Stimulated activated effector memory CD8-positive, alpha-beta T cell treated with anti-CD3 and anti-CD28 coated beads, Interleukin-12 subunit alpha, Interleukin-12 subunit beta, amount 100 ng/mL, for 72 hours (primary cell): ENCODE data around the gene ACTA2.

ENCODE experiments used
- ATAC-seq: fragments of 150-1000 bp; cut with Tn5 transposase; 2 replicates; pipeline ENCODE4 v1.10.0; 2021
- DNase-seq, 2 donors: peaks; one replicate each; pipeline ENCODE4 v3.0.0; 2021 to 2022; ENCODE audit warnings: low spot score in 2 of 2
- H3K27ac Mint-ChIP-seq: one replicate; pipeline ENCODE4 v1.8.0; 2022; ENCODE audit warnings: mild to moderate bottlenecking, mixed read lengths
- H3K36me3 Mint-ChIP-seq: one replicate; pipeline ENCODE4 v1.8.0; 2022; ENCODE audit warnings: mild to moderate bottlenecking, mixed read lengths
- H3K4me1 Mint-ChIP-seq: one replicate; pipeline ENCODE4 v1.8.0; 2022; ENCODE audit warnings: mixed read lengths
- H3K4me3 Mint-ChIP-seq: one replicate; pipeline ENCODE4 v1.8.0; 2022; ENCODE audit warnings: mild to moderate bottlenecking, mixed read lengths
- H3K9me3 Mint-ChIP-seq: one replicate; pipeline ENCODE4 v1.8.0; 2022; ENCODE audit warnings: mixed read lengths

Gene ACTA2

GRCh38 chr10:88987243-88987725 lies 34.7 kb upstream of the ACTA2 start:
- Mint-ChIP-seq H3K9me3 (peaks cover 3% of the 10 kb centered on the region), H3K4me1 (peaks cover 62% of the 10 kb centered on the region), H3K36me3 (peaks cover 45% of the 10 kb centered on the region), H3K27ac (peak overlapping the region; percentile 9), H3K4me3 (peak overlapping the region; percentile 94)
- no peak for DNase-seq
- ATAC-seq = peak; percentile 35

- H3K4me1 Mint-ChIP-seq = peaks cover 62% of the 10 kb centered on the region
- peaks cover 3% of the 10 kb centered on the region for H3K9me3 Mint-ChIP-seq
- no peak overlapping the region for H3K4me3 Mint-ChIP-seq
- ATAC-seq (no peak), DNase-seq (no peak)
- no peak overlapping the region for H3K27ac Mint-ChIP-seq
- H3K36me3 Mint-ChIP-seq = peaks cover 43% of the 10 kb centered on the region
These were observed 34.1 kb upstream of the ACTA2 start for GRCh38 chr10:88986549-88987242.

GRCh38 chr10:88984525-88984924 lies 32.0 kb upstream of the ACTA2 start:
- H3K36me3 Mint-ChIP-seq = peaks cover 29% of the 10 kb centered on the region
- DNase-seq (no peak), ATAC-seq (peak; percentile 84)
- H3K9me3 Mint-ChIP-seq = peaks cover 3% of the 10 kb centered on the region
- no peak overlapping the region for H3K27ac Mint-ChIP-seq
- H3K4me1 Mint-ChIP-seq = peaks cover 51% of the 10 kb centered on the region
- no peak overlapping the region for H3K4me3 Mint-ChIP-seq

- DNase-seq (no peak), ATAC-seq (no peak)
- H3K36me3 Mint-ChIP-seq = peaks cover 26% of the 10 kb centered on the region
- H3K27ac Mint-ChIP-seq = no peak overlapping the region
- H3K4me1 Mint-ChIP-seq = peaks cover 50% of the 10 kb centered on the region
- H3K9me3 Mint-ChIP-seq = peaks cover 3% of the 10 kb centered on the region
- H3K4me3 Mint-ChIP-seq = no peak overlapping the region
These were observed 31.4 kb upstream of the ACTA2 start for GRCh38 chr10:88983939-88984338.

GRCh38 chr10:88983206-88983605 lies 30.6 kb upstream of the ACTA2 start:
- Mint-ChIP-seq H3K4me1 (peaks cover 43% of the 10 kb centered on the region), H3K9me3 (peaks cover 3% of the 10 kb centered on the region), H3K27ac (no peak overlapping the region), H3K36me3 (peaks cover 26% of the 10 kb centered on the region), H3K4me3 (no peak overlapping the region)
- DNase-seq (no peak), ATAC-seq (peak; percentile 17)

- Mint-ChIP-seq H3K9me3 (peaks cover 3% of the 10 kb centered on the region), H3K4me1 (peaks cover 35% of the 10 kb centered on the region), H3K36me3 (peaks cover 26% of the 10 kb centered on the region), H3K27ac (no peak overlapping the region), H3K4me3 (no peak overlapping the region)
- ATAC-seq (no peak), DNase-seq (no peak)
These were observed 29.8 kb upstream of the ACTA2 start for GRCh38 chr10:88982366-88982765.

GRCh38 chr10:88981435-88981834 lies 28.9 kb upstream of the ACTA2 start:
- peaks cover 2% of the 10 kb centered on the region for H3K9me3 Mint-ChIP-seq
- no peak overlapping the region for H3K4me3 Mint-ChIP-seq
- H3K36me3 Mint-ChIP-seq = peaks cover 24% of the 10 kb centered on the region
- DNase-seq = no peak
- H3K27ac Mint-ChIP-seq = no peak overlapping the region
- ATAC-seq = no peak
- H3K4me1 Mint-ChIP-seq = peaks cover 29% of the 10 kb centered on the region

- Mint-ChIP-seq H3K27ac (no peak overlapping the region), H3K4me1 (peaks cover 26% of the 10 kb centered on the region), H3K4me3 (no peak overlapping the region), H3K9me3 (no peaks in the 10 kb centered on the region), H3K36me3 (peaks cover 20% of the 10 kb centered on the region)
- no peak for ATAC-seq
- no peak for DNase-seq
These were observed 28.2 kb upstream of the ACTA2 start for GRCh38 chr10:88980800-88981199.

GRCh38 chr10:88980247-88980646 lies 27.7 kb upstream of the ACTA2 start:
- Mint-ChIP-seq H3K9me3 (no peaks in the 10 kb centered on the region), H3K4me1 (peaks cover 23% of the 10 kb centered on the region), H3K36me3 (peaks cover 20% of the 10 kb centered on the region), H3K4me3 (no peak overlapping the region), H3K27ac (no peak overlapping the region)
- no peak for ATAC-seq
- no peak for DNase-seq

GRCh38 chr10:88979603-88980002 lies 27.0 kb upstream of the ACTA2 start:
- Mint-ChIP-seq H3K4me1 (peaks cover 25% of the 10 kb centered on the region), H3K4me3 (no peak overlapping the region), H3K9me3 (no peaks in the 10 kb centered on the region), H3K27ac (no peak overlapping the region), H3K36me3 (peaks cover 26% of the 10 kb centered on the region)
- no peak for ATAC-seq
- DNase-seq = no peak

GRCh38 chr10:88979153-88979562 lies 26.6 kb upstream of the ACTA2 start:
- no peak for ATAC-seq
- peak overlapping the region; percentile 5 for H3K27ac Mint-ChIP-seq
- no peak overlapping the region for H3K4me3 Mint-ChIP-seq
- H3K36me3 Mint-ChIP-seq = peaks cover 26% of the 10 kb centered on the region
- peaks cover 21% of the 10 kb centered on the region for H3K4me1 Mint-ChIP-seq
- H3K9me3 Mint-ChIP-seq = no peaks in the 10 kb centered on the region
- no peak for DNase-seq

GRCh38 chr10:88978463-88978862 lies 25.9 kb upstream of the ACTA2 start:
- Mint-ChIP-seq H3K36me3 (peaks cover 26% of the 10 kb centered on the region), H3K4me1 (peaks cover 16% of the 10 kb centered on the region), H3K27ac (no peak overlapping the region), H3K4me3 (no peak overlapping the region), H3K9me3 (no peaks in the 10 kb centered on the region)
- peak; percentile 51 for ATAC-seq
- DNase-seq = no peak

GRCh38 chr10:88975377-88975720 lies 22.8 kb upstream of the ACTA2 start:
- peaks cover 6% of the 10 kb centered on the region for H3K36me3 Mint-ChIP-seq
- no peaks in the 10 kb centered on the region for H3K9me3 Mint-ChIP-seq
- peak overlapping the region; percentile 93 for H3K27ac Mint-ChIP-seq
- no peak for DNase-seq
- H3K4me3 Mint-ChIP-seq = peak overlapping the region; percentile 81
- peaks cover 16% of the 10 kb centered on the region for H3K4me1 Mint-ChIP-seq
- no peak for ATAC-seq

GRCh38 chr10:88974446-88975376 lies 22.1 kb upstream of the ACTA2 start:
- Mint-ChIP-seq H3K4me3 (peak overlapping the region; percentile 81), H3K36me3 (peaks cover 6% of the 10 kb centered on the region), H3K9me3 (no peaks in the 10 kb centered on the region), H3K4me1 (peaks cover 16% of the 10 kb centered on the region), H3K27ac (peak overlapping the region; percentile 93)
- ATAC-seq (peak; percentile 39), DNase-seq (no peak)

GRCh38 chr10:88974012-88974411 lies 21.4 kb upstream of the ACTA2 start:
- H3K27ac Mint-ChIP-seq = no peak overlapping the region

More at GRCh38 chr10:88974012-88974411, 21.4 kb upstream of the ACTA2 start:
- no peak for DNase-seq
- Mint-ChIP-seq H3K4me1 (peaks cover 12% of the 10 kb centered on the region), H3K4me3 (no peak overlapping the region), H3K9me3 (no peaks in the 10 kb centered on the region), H3K36me3 (peaks cover 6% of the 10 kb centered on the region)
- ATAC-seq = no peak
